ENCODE data around the gene GPR158.

DNA sequence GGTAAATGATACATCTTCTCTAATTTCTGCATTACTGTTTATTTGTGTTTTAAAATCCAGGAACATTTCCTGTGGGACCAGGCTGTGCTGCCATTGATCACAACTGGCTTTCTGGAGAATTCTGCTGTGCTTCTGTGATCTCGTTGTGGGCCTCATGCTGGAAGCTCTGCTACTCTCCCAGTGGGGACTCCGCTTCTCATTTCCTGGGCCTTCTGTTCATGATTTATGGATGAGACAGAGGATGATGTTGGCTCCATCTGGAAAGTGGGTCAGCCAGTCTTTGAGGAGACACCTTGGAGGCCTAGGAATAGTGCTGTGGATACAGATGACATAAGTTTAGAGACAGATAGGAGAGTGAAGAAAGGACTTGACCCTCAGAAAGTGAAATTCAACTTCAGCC lies 15.2 kb upstream of the GPR158 start:
- TF ChIP-seq, protein P1, sequence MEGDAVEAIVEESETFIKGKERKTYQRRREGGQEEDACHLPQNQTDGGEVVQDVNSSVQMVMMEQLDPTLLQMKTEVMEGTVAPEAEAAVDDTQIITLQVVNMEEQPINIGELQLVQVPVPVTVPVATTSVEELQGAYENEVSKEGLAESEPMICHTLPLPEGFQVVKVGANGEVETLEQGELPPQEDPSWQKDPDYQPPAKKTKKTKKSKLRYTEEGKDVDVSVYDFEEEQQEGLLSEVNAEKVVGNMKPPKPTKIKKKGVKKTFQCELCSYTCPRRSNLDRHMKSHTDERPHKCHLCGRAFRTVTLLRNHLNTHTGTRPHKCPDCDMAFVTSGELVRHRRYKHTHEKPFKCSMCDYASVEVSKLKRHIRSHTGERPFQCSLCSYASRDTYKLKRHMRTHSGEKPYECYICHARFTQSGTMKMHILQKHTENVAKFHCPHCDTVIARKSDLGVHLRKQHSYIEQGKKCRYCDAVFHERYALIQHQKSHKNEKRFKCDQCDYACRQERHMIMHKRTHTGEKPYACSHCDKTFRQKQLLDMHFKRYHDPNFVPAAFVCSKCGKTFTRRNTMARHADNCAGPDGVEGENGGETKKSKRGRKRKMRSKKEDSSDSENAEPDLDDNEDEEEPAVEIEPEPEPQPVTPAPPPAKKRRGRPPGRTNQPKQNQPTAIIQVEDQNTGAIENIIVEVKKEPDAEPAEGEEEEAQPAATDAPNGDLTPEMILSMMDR (conservative IDR thresholded peaks at IDR 0.05): no peak
- no peak for TF ChIP-seq EZH2 (IDR thresholded peaks at IDR 0.05; ENCODE audit: low read depth)
